HG02798 (cell line): ENCODE measurements around the gene RPL38.

Experiments
- ATAC-seq: cut with Tn5 transposase; IDR thresholded peaks from one replicate; pipeline ENCODE4 v1.9.1; 2021; ENCODE audit warnings: mild to moderate bottlenecking; ENCODE audit not compliant: unreplicated experiment, poor library complexity

The RPL38 gene

DNA sequence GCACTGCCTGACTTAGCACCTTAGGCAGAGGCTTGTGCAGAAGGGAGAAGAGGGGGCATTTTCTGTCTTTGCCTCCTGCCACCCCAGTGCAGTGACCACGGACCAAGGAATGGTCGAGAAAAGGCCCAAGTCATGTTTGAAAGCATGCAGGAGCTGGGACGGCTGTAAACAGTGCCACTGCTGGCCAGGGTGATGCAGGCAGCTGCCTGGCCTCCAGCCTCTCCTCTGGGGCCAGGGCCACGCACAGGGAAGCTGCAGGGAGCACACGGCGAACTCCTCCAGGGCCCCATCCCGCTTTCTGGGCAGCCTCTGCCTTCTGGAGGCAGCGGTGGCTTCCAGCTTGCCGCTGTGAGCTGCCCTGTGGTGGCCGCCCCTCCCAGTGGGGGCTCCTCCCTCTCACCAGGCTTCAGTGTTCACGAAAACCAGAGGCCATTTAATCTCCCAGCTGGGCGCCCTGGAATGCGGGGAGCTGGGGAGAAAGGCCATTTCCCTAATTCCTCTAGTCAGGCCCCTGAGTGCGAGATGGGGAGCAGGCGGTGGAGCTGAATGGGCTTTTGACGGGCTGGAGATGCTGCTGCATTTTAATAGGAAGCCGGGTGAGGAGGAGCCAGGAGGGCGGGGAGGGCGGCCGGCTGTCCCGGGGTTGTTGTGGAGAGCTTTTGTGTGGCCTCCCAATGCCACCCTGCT, 41.8 kb downstream of the RPL38 start:
- ATAC-seq = no peak

DNA sequence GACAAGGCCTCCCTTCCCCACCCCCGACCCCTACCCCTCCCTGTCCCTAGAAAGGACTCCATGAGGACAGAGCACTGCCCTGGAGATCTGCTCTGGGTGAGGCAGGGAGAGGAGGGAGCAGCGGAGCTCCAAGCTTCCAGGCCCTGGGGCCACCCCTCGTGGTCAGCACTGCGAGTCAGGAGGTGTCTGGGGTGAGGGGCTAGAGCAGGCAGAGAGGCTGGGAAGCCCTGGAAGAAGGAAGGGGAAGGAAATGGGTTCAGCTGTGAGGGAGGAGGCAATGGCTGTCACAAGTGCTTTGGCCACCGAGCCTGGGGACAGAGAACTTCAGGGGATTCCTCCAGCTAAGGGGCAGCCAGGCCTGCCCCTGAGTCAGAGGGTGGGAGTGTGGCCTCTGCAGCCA, 42.4 kb downstream of the RPL38 start:
- no peak for ATAC-seq

DNA sequence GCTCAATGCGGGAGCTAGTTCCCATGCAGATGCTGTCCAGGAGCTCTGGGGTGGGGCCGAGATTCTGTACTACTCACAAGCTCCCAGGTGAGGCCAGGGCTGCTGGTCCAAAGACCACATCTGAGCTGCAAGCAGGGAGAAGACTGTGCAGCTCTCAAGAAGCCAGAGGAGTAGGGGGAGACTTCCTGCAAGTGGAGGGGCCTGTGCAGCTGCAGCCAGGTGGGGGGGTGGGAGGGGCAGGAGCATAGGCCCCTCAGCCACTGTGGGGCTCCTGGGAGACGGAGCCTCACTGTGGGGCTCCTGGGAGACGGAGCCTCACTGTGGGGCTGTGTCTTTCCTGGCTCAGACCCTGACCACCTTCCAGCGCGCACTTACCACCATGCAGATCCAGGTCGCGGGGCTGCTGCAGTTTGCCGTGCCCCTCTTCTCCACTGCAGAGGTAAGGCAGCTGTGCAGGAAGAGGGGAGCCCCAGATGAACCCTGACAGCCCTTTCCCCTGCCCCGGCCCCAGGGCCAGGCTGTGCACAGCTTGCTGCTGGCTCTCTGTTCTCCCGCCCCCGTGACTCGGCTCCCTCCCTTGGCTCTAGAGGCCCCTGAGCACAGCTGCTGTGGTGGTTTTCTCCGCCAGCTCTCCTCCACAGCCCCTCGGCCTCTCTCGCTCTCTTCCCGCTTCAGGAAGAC, 46.3 kb downstream of the RPL38 start:
- ATAC-seq = no peak

DNA sequence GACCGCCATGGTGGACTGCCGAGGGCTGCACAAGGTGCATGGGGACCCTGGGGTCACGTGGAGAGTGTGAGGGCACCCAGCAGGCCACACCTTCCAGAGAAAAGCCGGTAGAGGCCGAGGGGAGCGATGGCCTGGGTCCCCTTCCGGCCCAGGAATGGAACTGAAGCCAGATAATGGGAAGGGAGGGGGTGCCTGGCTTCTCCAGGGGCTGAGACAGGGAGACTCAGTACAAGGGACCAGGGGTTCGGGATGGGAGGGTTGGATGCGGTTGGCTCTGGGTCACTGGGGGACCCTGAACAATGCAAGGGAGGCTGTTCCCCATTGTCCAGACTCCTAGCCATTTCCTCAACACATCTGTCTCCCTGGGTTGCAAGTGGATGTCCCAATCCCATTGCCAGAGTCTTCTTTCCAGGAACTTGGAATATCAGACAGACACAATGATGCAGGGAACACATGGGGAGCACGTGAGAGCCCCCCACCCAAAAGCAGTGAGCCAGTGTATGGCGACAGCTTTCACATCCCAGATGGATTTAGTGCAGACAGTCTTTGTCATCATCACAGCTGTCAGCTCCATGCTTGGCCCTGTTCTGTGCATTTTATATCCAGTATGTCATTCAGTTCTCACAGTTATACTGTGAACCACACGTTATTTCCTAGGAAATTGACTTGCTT, 47.0 kb downstream of the RPL38 start:
- no peak for ATAC-seq

DNA sequence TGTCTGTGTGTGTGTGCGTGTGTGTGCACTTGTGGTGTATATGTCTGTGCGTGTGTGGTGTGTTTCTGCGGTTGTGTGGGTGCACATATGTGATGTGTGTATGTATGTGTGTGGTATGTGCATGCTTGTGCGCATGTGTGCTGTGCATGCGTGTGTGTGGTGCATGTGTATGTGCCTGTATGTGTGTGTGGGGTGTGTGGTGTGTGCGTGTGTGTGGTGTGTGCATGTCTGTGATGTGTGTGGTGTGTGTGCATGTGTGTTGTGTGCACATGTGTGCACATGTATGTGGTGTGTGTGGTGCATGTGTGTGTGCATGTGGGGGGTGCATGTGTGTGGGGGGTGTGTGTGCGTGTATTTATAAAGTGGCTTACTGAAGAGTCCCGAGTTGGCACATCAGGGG, 47.6 kb downstream of the RPL38 start:
- no peak for ATAC-seq

DNA sequence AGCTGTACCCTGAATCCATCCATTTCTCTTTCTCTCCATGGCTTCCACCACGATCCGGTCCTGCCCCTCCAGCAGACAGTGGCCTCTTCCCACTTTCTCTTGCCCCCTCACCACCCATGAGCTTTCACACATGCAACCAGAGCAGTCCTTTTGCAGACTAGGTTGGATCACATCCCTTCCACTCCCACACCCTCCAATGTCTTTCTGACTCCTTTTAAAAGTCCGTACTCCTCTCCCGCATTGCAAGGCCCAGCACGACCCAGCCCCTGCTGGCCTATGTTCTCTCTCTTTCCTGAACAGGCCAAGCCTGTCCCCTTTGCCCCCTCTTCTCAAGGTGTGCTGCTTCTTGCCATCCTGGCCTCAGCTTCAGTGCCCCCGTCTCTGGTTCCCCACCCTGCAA, 48.1 kb downstream of the RPL38 start:
- ATAC-seq = no peak

DNA sequence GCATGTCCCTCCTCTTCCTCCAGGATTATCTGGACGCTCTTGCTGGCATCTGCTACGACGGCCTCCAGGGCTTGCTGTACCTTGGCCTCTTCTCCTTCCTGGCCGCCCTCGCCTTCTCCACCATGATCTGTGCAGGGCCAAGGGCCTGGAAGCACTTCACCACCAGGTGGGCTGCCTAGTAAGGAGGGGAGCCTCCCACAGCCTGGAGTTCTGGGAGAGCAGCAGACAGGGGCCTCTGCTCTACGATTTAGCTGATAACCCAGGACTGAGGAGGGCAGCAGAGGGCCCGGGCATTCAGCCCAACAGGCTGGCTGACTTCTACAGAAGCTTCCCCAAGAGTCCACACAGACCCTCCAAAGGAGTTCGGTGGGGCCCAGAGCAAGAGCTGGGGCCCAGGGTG, 48.7 kb downstream of the RPL38 start:
- no peak for ATAC-seq

DNA sequence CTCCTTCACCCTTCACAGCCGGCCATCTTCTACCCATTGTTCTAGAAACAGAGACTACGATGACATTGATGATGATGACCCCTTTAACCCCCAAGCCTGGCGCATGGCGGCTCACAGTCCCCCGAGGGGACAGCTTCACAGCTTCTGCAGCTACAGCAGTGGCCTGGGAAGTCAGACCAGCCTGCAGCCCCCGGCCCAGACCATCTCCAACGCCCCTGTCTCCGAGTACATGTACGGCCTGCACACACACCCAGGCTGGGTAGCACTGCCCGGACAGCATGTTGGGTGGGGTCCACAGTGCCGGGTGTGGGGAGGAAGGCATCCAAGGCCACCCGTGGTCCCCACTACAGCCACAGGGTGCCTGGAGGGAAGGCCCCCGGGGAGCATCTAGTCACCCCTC, 49.6 kb downstream of the RPL38 start:
- ATAC-seq = no peak

DNA sequence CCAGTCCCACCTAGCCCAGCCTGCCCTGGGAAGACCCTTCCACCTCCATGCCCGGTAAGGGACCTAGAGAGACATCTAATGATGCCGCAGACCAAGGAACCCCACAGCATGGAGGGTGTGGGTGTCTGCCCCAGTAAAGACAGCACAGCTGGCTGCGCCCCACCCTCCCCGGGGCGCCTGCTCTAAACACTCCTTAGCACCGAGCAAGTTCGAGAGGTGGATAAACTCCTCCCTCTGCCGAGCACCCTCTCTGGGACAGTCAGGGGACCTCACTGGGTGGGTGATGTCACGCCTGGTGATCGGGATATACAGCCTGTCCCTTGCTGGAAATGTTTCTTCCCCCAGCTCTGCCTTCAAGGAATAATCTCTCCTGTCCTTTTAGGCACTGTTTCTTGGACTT, 53.8 kb downstream of the RPL38 start:
- ATAC-seq = no peak

DNA sequence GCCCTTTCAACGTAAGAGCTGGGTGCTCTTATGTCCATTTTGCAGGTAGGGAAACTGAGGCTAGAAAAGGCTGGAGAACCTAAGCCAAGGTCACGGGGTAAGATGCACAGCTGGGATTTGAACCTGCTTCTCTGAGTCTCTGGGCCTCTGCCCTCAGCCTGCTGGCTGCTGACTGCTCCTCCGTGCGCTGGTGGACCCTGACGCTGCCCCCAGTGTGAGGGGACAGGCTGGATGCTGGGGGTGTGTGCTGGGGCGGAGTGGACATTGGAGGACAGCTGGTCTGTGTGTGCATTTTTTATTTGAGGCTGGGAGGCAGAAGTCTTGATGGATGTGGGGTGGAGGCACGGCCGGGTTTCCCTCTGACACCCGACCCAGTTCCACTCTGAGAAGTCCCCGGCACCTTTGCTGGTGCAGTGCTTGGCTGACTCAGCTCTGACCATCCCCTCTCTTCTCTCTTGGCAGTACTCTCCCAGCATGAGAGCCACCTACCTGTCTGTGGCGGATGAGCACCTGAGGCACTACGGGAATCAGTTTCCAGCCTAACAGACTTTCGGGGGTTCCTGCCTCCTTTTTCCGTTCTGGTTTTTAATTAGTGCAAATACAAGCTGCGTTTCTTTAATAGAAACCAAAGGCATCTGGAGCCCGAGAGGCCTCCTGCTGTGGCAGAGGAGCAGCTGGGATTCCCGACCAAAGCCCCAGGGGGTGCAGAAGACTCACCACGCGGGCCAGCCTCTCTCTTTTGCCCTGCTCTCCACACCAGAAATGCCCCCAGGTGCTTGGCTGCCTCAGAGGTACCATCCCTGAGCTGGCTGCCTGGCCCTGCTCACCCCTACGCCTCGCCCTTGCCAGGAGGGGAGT, 56.4 kb downstream of the RPL38 start:
- ATAC-seq = no peak
